ENCODE measurements around the gene BRI3.

BRI3 gene

GRCh38 chr7:98248156-98248555 lies 33.3 kb upstream of the BRI3 start:
- Histone ChIP-seq H3K23ac (ENCODE audit: low read length in 2 of 2) (no peak overlapping the region), H3K9me3 (ENCODE audit: control insufficient read depth, low read length) (no peaks in the 10 kb centered on the region), H3K27me3 (ENCODE audit: control insufficient read depth in 1 of 2, insufficient read depth in 1 of 2, low read length in 2 of 2) (no peaks in the 10 kb centered on the region), H3K4me3 (ENCODE audit: insufficient read depth in 1 of 2, low read depth in 1 of 2, low read length in 2 of 2) (no peak overlapping the region), H3K36me3 (ENCODE audit: control insufficient read depth in 1 of 2, insufficient read depth in 2 of 2, low read depth in 1 of 2, low read length in 2 of 2) (peaks cover 8 to 50% of the 10 kb centered on the region in 2 experiments), H3K14ac (ENCODE audit: low read length in 2 of 2) (no peak overlapping the region), H2BK120ac (ENCODE audit: low read depth, low read length) (no peak overlapping the region), H2BK12ac (ENCODE audit: low read length in 2 of 2) (no peak overlapping the region), H2AFZ (ENCODE audit: low read depth, low read length) (no peak overlapping the region), H3K27ac (ENCODE audit: low read length, poor library complexity, severe bottlenecking) (no peak overlapping the region), H2BK15ac (ENCODE audit: low read depth, poor library complexity, severe bottlenecking) (no peak overlapping the region), H3K79me1 (replicated peaks; ENCODE audit: low read length, poor library complexity, severe bottlenecking) (peaks cover 41% of the 10 kb centered on the region), H3K4me2 (ENCODE audit: low read length, poor library complexity, severe bottlenecking) (no peak overlapping the region), H3K9ac (ENCODE audit: low read length) (no peak overlapping the region), H4K8ac (ENCODE audit: low read length) (no peak overlapping the region), H4K91ac (ENCODE audit: low read length) (no peak overlapping the region), H3K18ac (ENCODE audit: low read depth in 1 of 2, low read length in 2 of 2) (no peak overlapping the region), H3K4me1 (ENCODE audit: control insufficient read depth, insufficient read depth, low read depth, low read length) (peaks cover 16% of the 10 kb centered on the region), H2BK5ac (ENCODE audit: low read depth, low read length, poor library complexity, severe bottlenecking) (no peak overlapping the region), H2AK5ac (ENCODE audit: low read length, severe bottlenecking) (no peak overlapping the region), H3K4ac (ENCODE audit: low read depth in 1 of 2, low read length in 2 of 2) (no peak overlapping the region)
- DNase-seq = no peak
- WGBS = 97% methylated on average over 12 of the region's 12 CpGs

- Histone ChIP-seq H2BK15ac (ENCODE audit: low read depth, poor library complexity, severe bottlenecking) (no peak overlapping the region), H2BK120ac (ENCODE audit: low read depth, low read length) (no peak overlapping the region), H4K8ac (ENCODE audit: low read length) (no peak overlapping the region), H3K23ac (ENCODE audit: low read length in 2 of 2) (no peak overlapping the region), H3K79me1 (replicated peaks; ENCODE audit: low read length, poor library complexity, severe bottlenecking) (peaks cover 44% of the 10 kb centered on the region), H3K14ac (ENCODE audit: low read length in 2 of 2) (no peak overlapping the region), H2BK12ac (ENCODE audit: low read length in 2 of 2) (no peak overlapping the region), H3K9ac (ENCODE audit: low read length) (no peak overlapping the region), H3K36me3 (ENCODE audit: control insufficient read depth in 1 of 2, insufficient read depth in 2 of 2, low read depth in 1 of 2, low read length in 2 of 2) (peaks cover 8 to 41% of the 10 kb centered on the region in 2 experiments), H2AK5ac (ENCODE audit: low read length, severe bottlenecking) (no peak overlapping the region), H3K4me1 (ENCODE audit: control insufficient read depth, insufficient read depth, low read depth, low read length) (peaks cover 20% of the 10 kb centered on the region), H3K9me3 (ENCODE audit: control insufficient read depth, low read length) (no peaks in the 10 kb centered on the region), H2AFZ (ENCODE audit: low read depth, low read length) (no peak overlapping the region), H3K18ac (ENCODE audit: low read depth in 1 of 2, low read length in 2 of 2) (no peak overlapping the region), H3K4me3 (ENCODE audit: insufficient read depth in 1 of 2, low read depth in 1 of 2, low read length in 2 of 2) (no peak overlapping the region), H2BK5ac (ENCODE audit: low read depth, low read length, poor library complexity, severe bottlenecking) (no peak overlapping the region), H3K27me3 (ENCODE audit: control insufficient read depth in 1 of 2, insufficient read depth in 1 of 2, low read length in 2 of 2) (no peaks in the 10 kb centered on the region), H3K4me2 (ENCODE audit: low read length, poor library complexity, severe bottlenecking) (no peak overlapping the region), H3K27ac (ENCODE audit: low read length, poor library complexity, severe bottlenecking) (no peak overlapping the region), H3K4ac (ENCODE audit: low read depth in 1 of 2, low read length in 2 of 2) (no peak overlapping the region), H4K91ac (ENCODE audit: low read length) (no peak overlapping the region)
- no peak for DNase-seq
- 84% methylated on average over 6 of the region's 6 CpGs for WGBS
Measured at GRCh38 chr7:98249106-98249505, 32.4 kb upstream of the BRI3 start.

- peaks cover 15% of the 10 kb centered on the region for H3K4me1 ChIP-seq (ENCODE audit: control insufficient read depth, insufficient read depth, low read depth, low read length)
- no peak overlapping the region for H3K14ac ChIP-seq (ENCODE audit: low read length in 2 of 2)
- H2AK5ac ChIP-seq (ENCODE audit: low read length, severe bottlenecking) = no peak overlapping the region
- peak overlapping the region; percentile 91 for H3K9ac ChIP-seq (ENCODE audit: low read length)
- H2BK15ac ChIP-seq (ENCODE audit: low read depth, poor library complexity, severe bottlenecking) = no peak overlapping the region
- no peaks in the 10 kb centered on the region for H3K9me3 ChIP-seq (ENCODE audit: control insufficient read depth, low read length)
- H2BK120ac ChIP-seq (ENCODE audit: low read depth, low read length) = no peak overlapping the region
- no peak overlapping the region for H3K27ac ChIP-seq (ENCODE audit: low read length, poor library complexity, severe bottlenecking)
- no peak overlapping the region for H3K18ac ChIP-seq (ENCODE audit: low read depth in 1 of 2, low read length in 2 of 2)
- no peak overlapping the region for H3K4ac ChIP-seq (ENCODE audit: low read depth in 1 of 2, low read length in 2 of 2)
- H2BK5ac ChIP-seq (ENCODE audit: low read depth, low read length, poor library complexity, severe bottlenecking) = no peak overlapping the region
- H4K91ac ChIP-seq (ENCODE audit: low read length) = no peak overlapping the region
- H3K4me2 ChIP-seq (ENCODE audit: low read length, poor library complexity, severe bottlenecking) = peak overlapping the region; percentile 84
- H4K8ac ChIP-seq (ENCODE audit: low read length) = no peak overlapping the region
- H2AFZ ChIP-seq (ENCODE audit: low read depth, low read length) = no peak overlapping the region
- H3K4me3 ChIP-seq (ENCODE audit: insufficient read depth in 1 of 2, low read depth in 1 of 2, low read length in 2 of 2) = peak overlapping the region in 1 of 2 experiments; percentile 100
- H3K36me3 ChIP-seq (ENCODE audit: control insufficient read depth in 1 of 2, insufficient read depth in 2 of 2, low read depth in 1 of 2, low read length in 2 of 2) = peaks cover 13 to 31% of the 10 kb centered on the region in 2 experiments
- DNase-seq = no peak
- H3K23ac ChIP-seq (ENCODE audit: low read length in 2 of 2) = no peak overlapping the region
- H2BK12ac ChIP-seq (ENCODE audit: low read length in 2 of 2) = no peak overlapping the region
- peaks cover 43% of the 10 kb centered on the region for H3K79me1 ChIP-seq (replicated peaks; ENCODE audit: low read length, poor library complexity, severe bottlenecking)
- H3K27me3 ChIP-seq (ENCODE audit: control insufficient read depth in 1 of 2, insufficient read depth in 1 of 2, low read length in 2 of 2) = no peaks in the 10 kb centered on the region
- WGBS = 89% methylated on average over 2 of the region's 3 CpGs
Measured at GRCh38 chr7:98250789-98251188, 30.7 kb upstream of the BRI3 start.

- peak overlapping the region; percentile 98 for H2AFZ ChIP-seq (ENCODE audit: low read depth, low read length)
- H3K36me3 ChIP-seq (ENCODE audit: control insufficient read depth in 1 of 2, insufficient read depth in 2 of 2, low read depth in 1 of 2, low read length in 2 of 2) = peaks cover 11 to 28% of the 10 kb centered on the region in 2 experiments
- H3K4me1 ChIP-seq (ENCODE audit: control insufficient read depth, insufficient read depth, low read depth, low read length) = peaks cover 13% of the 10 kb centered on the region
- H2BK12ac ChIP-seq (ENCODE audit: low read length in 2 of 2) = no peak overlapping the region
- H3K4me2 ChIP-seq (ENCODE audit: low read length, poor library complexity, severe bottlenecking) = peak overlapping the region; percentile 84
- peaks cover 44% of the 10 kb centered on the region for H3K79me1 ChIP-seq (replicated peaks; ENCODE audit: low read length, poor library complexity, severe bottlenecking)
- H3K18ac ChIP-seq (ENCODE audit: low read depth in 1 of 2, low read length in 2 of 2) = no peak overlapping the region
- no peak for DNase-seq
- H2AK5ac ChIP-seq (ENCODE audit: low read length, severe bottlenecking) = no peak overlapping the region
- H3K14ac ChIP-seq (ENCODE audit: low read length in 2 of 2) = no peak overlapping the region
- 18% methylated on average over 7 of the region's 9 CpGs for WGBS
- no peaks in the 10 kb centered on the region for H3K9me3 ChIP-seq (ENCODE audit: control insufficient read depth, low read length)
- H3K23ac ChIP-seq (ENCODE audit: low read length in 2 of 2) = no peak overlapping the region
- no peak overlapping the region for H3K27ac ChIP-seq (ENCODE audit: low read length, poor library complexity, severe bottlenecking)
- H2BK5ac ChIP-seq (ENCODE audit: low read depth, low read length, poor library complexity, severe bottlenecking) = no peak overlapping the region
- peak overlapping the region; percentile 97 to 100 for H3K4me3 ChIP-seq (ENCODE audit: insufficient read depth in 1 of 2, low read depth in 1 of 2, low read length in 2 of 2)
- no peak overlapping the region for H2BK120ac ChIP-seq (ENCODE audit: low read depth, low read length)
- H2BK15ac ChIP-seq (ENCODE audit: low read depth, poor library complexity, severe bottlenecking) = no peak overlapping the region
- H3K9ac ChIP-seq (ENCODE audit: low read length) = peak overlapping the region; percentile 91
- H3K27me3 ChIP-seq (ENCODE audit: control insufficient read depth in 1 of 2, insufficient read depth in 1 of 2, low read length in 2 of 2) = no peaks in the 10 kb centered on the region
- H4K91ac ChIP-seq (ENCODE audit: low read length) = no peak overlapping the region
- H3K4ac ChIP-seq (ENCODE audit: low read depth in 1 of 2, low read length in 2 of 2) = no peak overlapping the region
- H4K8ac ChIP-seq (ENCODE audit: low read length) = no peak overlapping the region
Measured at GRCh38 chr7:98251231-98251600, 30.3 kb upstream of the BRI3 start.
